Calu3 (cell line): ENCODE data around the gene ADAMTS17. TPM values are rescaled to one million over a fixed set of nuclear protein-coding genes. Genes with fewer than 3 reads are reported as not detected.

Experiments
- BruUV-seq: library from RNA; stranded (reverse); fragments of 400-500 nt; replicated peaks from 2 replicates; lab custom pipeline; 2021; lab: Mats Ljungman, UMichigan
- CTCF ChIA-PET: fragments of 300-600 bp; sonication (Branson Sonifier 250); formaldehyde crosslinking; loops from one replicate; lab custom pipeline; 2022; ENCODE audit warnings: antibody characterized with exemption; lab: Charles Lee
- DNase-seq: peaks from one replicate; pipeline ENCODE4 v3.0.0; 2022
- H3K27ac Mint-ChIP-seq: one replicate; pipeline ENCODE4 v1.8.0; 2022; ENCODE audit warnings: mixed read lengths; ENCODE audit not compliant: unreplicated experiment
- H3K27me3 Mint-ChIP-seq: one replicate; pipeline ENCODE4 v1.8.0; 2022; ENCODE audit warnings: mixed read lengths; ENCODE audit not compliant: unreplicated experiment
- H3K36me3 Mint-ChIP-seq: one replicate; pipeline ENCODE4 v1.8.0; 2022; ENCODE audit warnings: mild to moderate bottlenecking, moderate library complexity, mixed read lengths; ENCODE audit not compliant: insufficient read depth, unreplicated experiment
- H3K4me1 Mint-ChIP-seq: one replicate; pipeline ENCODE4 v1.8.0; 2022; ENCODE audit warnings: mild to moderate bottlenecking, low read depth, mixed read lengths; ENCODE audit not compliant: unreplicated experiment
- H3K4me3 Mint-ChIP-seq: one replicate; pipeline ENCODE4 v1.8.0; 2022; ENCODE audit warnings: mild to moderate bottlenecking, low read depth, moderate library complexity, mixed read lengths; ENCODE audit not compliant: unreplicated experiment
- H3K9me3 Mint-ChIP-seq: one replicate; pipeline ENCODE4 v1.8.0; 2022; ENCODE audit warnings: low read depth, mixed read lengths; ENCODE audit not compliant: unreplicated experiment
- intact Hi-C: fragments of 100-400 bp; cut with micrococcal nuclease; formaldehyde crosslinking; loops from one replicate; pipeline ENCODE4 v1.10.0; 2022; ENCODE audit not compliant: unreplicated experiment
- total RNA-seq: library from RNA; stranded (reverse); gene quantifications from 2 replicates; pipeline ENCODE4 v1.2.3, GENCODE V29; 2022
- TF ChIP-seq, protein P1 (sequence below): fragments of 200-600 bp; IDR thresholded peaks from one replicate; pipeline ENCODE4 v1.8.0; 2022; ENCODE audit warnings: antibody characterized with exemption; ENCODE audit not compliant: unreplicated experiment

The ADAMTS17 gene
- total RNA-seq, 1 experiment from 2014 or later = 3.5 TPM

DNA sequence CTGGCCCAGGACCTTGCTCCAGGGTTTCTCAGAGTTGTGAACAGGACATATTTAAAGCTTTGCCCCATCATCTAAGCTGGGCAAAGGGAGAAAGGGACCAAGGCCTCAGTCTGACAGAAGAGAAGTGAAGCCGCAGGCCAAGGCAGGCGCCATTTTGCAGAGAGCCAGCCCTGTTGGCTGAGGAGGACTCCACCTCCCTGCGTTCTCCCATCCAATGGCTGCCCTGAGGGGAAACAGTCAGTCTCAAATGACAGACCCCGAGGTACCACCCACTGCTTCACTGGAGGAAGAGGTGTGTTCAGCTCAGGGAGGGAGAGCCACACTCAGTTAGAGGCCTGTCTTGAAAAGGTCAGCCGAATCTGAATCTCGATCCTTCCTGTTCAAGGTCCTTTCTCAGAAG, 86.1 kb downstream of the ADAMTS17 start:
- TF ChIP-seq, protein P1, sequence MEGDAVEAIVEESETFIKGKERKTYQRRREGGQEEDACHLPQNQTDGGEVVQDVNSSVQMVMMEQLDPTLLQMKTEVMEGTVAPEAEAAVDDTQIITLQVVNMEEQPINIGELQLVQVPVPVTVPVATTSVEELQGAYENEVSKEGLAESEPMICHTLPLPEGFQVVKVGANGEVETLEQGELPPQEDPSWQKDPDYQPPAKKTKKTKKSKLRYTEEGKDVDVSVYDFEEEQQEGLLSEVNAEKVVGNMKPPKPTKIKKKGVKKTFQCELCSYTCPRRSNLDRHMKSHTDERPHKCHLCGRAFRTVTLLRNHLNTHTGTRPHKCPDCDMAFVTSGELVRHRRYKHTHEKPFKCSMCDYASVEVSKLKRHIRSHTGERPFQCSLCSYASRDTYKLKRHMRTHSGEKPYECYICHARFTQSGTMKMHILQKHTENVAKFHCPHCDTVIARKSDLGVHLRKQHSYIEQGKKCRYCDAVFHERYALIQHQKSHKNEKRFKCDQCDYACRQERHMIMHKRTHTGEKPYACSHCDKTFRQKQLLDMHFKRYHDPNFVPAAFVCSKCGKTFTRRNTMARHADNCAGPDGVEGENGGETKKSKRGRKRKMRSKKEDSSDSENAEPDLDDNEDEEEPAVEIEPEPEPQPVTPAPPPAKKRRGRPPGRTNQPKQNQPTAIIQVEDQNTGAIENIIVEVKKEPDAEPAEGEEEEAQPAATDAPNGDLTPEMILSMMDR = no peak
- no peak overlapping the region for H3K4me3 Mint-ChIP-seq
- no TSS peak for BruUV-seq
- no peak overlapping the region for H3K27ac Mint-ChIP-seq
- H3K4me1 Mint-ChIP-seq = no peaks in the 10 kb centered on the region
- H3K27me3 Mint-ChIP-seq = no peaks in the 10 kb centered on the region
- peaks cover 3% of the 10 kb centered on the region for H3K9me3 Mint-ChIP-seq
- CTCF ChIA-PET = no interaction called here
- intact Hi-C loops = no loop called here
- H3K36me3 Mint-ChIP-seq = no peaks in the 10 kb centered on the region
- DNase-seq = no peak

DNA sequence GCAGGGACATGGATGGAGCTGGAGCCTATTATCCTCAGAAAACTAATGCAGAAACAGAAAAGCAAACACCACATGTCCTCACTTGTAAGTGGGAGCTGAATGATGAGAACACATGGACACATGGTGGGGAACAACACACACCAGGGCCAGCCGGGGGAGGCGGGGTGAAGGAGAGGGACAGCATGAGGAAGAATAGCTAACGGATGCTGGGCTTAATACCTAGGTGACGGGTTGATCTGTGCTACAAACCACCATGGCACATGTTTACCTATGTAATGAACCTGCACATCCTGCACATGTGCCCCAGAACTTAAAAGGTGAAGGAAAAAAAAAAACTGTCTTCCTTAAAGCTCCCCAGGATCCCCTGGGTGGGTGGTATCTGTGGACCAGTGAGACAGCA, 87.1 kb downstream of the ADAMTS17 start:
- CTCF ChIA-PET = no interaction called here
- TF ChIP-seq, protein P1 = no peak
- H3K9me3 Mint-ChIP-seq = peaks cover 3% of the 10 kb centered on the region
- no peak overlapping the region for H3K4me3 Mint-ChIP-seq
- no peaks in the 10 kb centered on the region for H3K27me3 Mint-ChIP-seq
- no peaks in the 10 kb centered on the region for H3K36me3 Mint-ChIP-seq
- no TSS peak for BruUV-seq
- no peak overlapping the region for H3K27ac Mint-ChIP-seq
- H3K4me1 Mint-ChIP-seq = no peaks in the 10 kb centered on the region
- intact Hi-C loops = no loop called here
- DNase-seq = no peak

DNA sequence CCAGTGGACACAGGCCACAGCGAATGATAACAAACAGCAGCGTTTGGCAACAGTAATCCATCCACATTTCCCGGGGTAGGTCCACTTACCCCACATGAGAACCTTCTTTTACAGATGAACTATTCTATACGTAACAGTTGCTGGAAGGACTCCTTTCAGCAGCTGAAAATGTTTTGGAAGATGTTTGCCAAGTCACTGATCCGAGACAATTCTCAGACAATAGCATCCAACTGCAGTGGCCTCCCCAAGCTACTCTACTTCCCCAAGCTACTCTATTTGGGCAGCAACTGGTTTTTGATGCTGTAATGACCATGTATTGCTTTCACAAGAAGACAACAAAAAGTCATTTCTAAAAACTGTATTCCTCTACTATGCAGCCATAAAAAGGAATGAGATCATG, 87.5 kb downstream of the ADAMTS17 start:
- no peak overlapping the region for H3K27ac Mint-ChIP-seq
- CTCF ChIA-PET = no interaction called here

DNA sequence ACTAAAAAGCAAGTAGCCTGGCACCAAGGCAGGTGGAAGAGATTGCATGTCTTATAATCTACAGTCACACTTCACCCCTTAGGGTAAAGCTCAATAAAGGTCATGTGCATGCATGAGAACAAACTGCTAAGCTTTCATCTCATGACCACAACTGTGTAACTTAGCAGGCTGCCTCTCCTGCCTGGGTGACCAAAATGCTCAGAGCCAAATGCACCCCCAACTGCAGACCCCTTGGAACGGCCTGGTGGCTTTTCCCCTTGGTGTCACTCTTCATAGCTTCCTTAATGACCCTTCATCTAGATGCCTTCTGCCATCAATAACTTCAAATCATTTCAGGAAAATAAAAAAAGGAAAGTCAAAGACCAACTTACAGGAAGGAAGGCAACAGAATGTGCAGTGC, 88.1 kb downstream of the ADAMTS17 start:
- no peak overlapping the region for H3K27ac Mint-ChIP-seq
- CTCF ChIA-PET = no interaction called here

More for the DNA sequence above, 87.5 kb downstream of the ADAMTS17 start:
- Mint-ChIP-seq H3K4me3 (no peak overlapping the region), H3K4me1 (no peaks in the 10 kb centered on the region), H3K9me3 (peaks cover 3% of the 10 kb centered on the region), H3K36me3 (no peaks in the 10 kb centered on the region), H3K27me3 (no peaks in the 10 kb centered on the region)
- intact Hi-C loops = no loop called here
- BruUV-seq = no TSS peak
- TF ChIP-seq, protein P1 = no peak
- no peak for DNase-seq

More for the DNA sequence above, 88.1 kb downstream of the ADAMTS17 start:
- H3K27me3 Mint-ChIP-seq = no peaks in the 10 kb centered on the region
- H3K36me3 Mint-ChIP-seq = no peaks in the 10 kb centered on the region
- TF ChIP-seq, protein P1 = no peak
- H3K4me1 Mint-ChIP-seq = no peaks in the 10 kb centered on the region
- H3K9me3 Mint-ChIP-seq = peaks cover 3% of the 10 kb centered on the region
- intact Hi-C loops = no loop called here
- DNase-seq = no peak
- BruUV-seq = no TSS peak
- no peak overlapping the region for H3K4me3 Mint-ChIP-seq
